Measurements from ENCODE around the gene ZNHIT6. TPM values are rescaled to one million over a fixed set of nuclear protein-coding genes. Genes with fewer than 3 reads are reported as not detected.

Gene ZNHIT6
- total RNA-seq, 3 donors from 2014 or later (not counting 1 experiment from before 2014, with no cell fraction given): 14.4 to 17.3 (median 14.8) TPM

- no peak for ATAC-seq
Observed at GRCh38 chr1:85655315-85655714, 52.9 kb downstream of the ZNHIT6 start.

DNA sequence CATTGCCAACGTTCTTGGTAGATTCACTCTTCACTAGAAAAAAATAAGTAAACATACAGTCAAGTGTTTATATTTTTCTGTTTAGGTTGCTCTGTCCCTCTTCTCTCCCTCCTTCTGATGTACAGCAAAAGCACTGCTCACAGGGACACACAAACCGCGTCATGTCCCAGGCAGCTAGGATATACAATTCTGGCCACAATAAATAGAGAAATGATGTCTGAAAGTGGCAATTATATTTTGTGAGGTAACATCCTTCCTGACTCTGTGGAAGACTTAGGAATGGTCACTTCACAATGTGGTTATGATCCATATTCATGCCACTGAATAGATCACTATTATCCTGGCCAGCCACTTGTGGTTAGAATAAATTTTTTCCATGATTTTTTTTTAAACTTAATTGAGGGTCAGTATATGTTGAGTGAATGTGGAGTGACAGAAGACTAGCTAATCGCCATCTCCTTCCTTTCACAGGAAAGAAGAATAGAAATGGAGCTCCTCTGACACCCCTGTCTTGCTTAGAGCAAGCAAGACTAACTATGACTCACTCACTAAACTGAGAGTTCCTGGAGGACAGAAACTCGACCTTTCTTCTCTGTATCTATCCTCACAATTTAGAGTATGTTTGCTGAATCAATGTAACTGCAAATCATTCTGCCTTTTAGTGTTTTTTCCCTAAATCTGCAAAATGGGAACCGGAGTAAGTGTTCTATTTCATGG is 54.0 kb downstream of the ZNHIT6 start:
- TF ChIP-seq, protein P1, sequence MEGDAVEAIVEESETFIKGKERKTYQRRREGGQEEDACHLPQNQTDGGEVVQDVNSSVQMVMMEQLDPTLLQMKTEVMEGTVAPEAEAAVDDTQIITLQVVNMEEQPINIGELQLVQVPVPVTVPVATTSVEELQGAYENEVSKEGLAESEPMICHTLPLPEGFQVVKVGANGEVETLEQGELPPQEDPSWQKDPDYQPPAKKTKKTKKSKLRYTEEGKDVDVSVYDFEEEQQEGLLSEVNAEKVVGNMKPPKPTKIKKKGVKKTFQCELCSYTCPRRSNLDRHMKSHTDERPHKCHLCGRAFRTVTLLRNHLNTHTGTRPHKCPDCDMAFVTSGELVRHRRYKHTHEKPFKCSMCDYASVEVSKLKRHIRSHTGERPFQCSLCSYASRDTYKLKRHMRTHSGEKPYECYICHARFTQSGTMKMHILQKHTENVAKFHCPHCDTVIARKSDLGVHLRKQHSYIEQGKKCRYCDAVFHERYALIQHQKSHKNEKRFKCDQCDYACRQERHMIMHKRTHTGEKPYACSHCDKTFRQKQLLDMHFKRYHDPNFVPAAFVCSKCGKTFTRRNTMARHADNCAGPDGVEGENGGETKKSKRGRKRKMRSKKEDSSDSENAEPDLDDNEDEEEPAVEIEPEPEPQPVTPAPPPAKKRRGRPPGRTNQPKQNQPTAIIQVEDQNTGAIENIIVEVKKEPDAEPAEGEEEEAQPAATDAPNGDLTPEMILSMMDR (IDR thresholded peaks at IDR 0.05): no peak
- no peaks in the 10 kb centered on the region for H3K27me3 ChIP-seq (ENCODE audit: control insufficient read depth, insufficient read depth, low read length)
- no peak overlapping the region for H3K4me3 ChIP-seq (ENCODE audit: low read length)
- no peaks in the 10 kb centered on the region for H3K4me1 ChIP-seq (ENCODE audit: control insufficient read depth, insufficient read depth, low read length)
- no peaks in the 10 kb centered on the region for H3K9me3 ChIP-seq (ENCODE audit: control insufficient read depth, insufficient read depth, low read length)
- intact Hi-C loops (cut with micrococcal nuclease): no loop called here
- WGBS (ENCODE audit: insufficient coverage): 97% methylated on average over 4 of the region's 6 CpGs
- no peak overlapping the region for H3K27ac ChIP-seq (ENCODE audit: low read length)
- Mint-ChIP-seq H3K4me1 (no peaks in the 10 kb centered on the region), H3K9me3 (no peaks in the 10 kb centered on the region), H3K4me3 (no peak overlapping the region), H3K36me3 (peaks cover 15% of the 10 kb centered on the region), H3K27me3 (ENCODE audit: low read depth in 2 of 2) (no peaks in the 10 kb centered on the region), H3K27ac (no peak overlapping the region)
- ATAC-seq (no peak), DNase-seq (no peak)
- H3K36me3 ChIP-seq (ENCODE audit: control insufficient read depth, insufficient read depth, low read length): peaks cover 14% of the 10 kb centered on the region

More at GRCh38 chr1:85655315-85655714, 52.9 kb downstream of the ZNHIT6 start:
- no peak overlapping the region for H3K27ac ChIP-seq (ENCODE audit: low read length)
- H3K9me3 ChIP-seq (ENCODE audit: control insufficient read depth, insufficient read depth, low read length): no peaks in the 10 kb centered on the region
- H3K4me1 ChIP-seq (ENCODE audit: control insufficient read depth, insufficient read depth, low read length): no peaks in the 10 kb centered on the region
- Mint-ChIP-seq H3K27me3 (ENCODE audit: low read depth in 2 of 2) (no peaks in the 10 kb centered on the region), H3K4me3 (no peak overlapping the region), H3K4me1 (no peaks in the 10 kb centered on the region), H3K9me3 (no peaks in the 10 kb centered on the region), H3K27ac (no peak overlapping the region), H3K36me3 (peaks cover 15% of the 10 kb centered on the region)
- H3K27me3 ChIP-seq (ENCODE audit: control insufficient read depth, insufficient read depth, low read length): no peaks in the 10 kb centered on the region
- TF ChIP-seq, protein P1 (IDR thresholded peaks at IDR 0.05): no peak
- no peak overlapping the region for H3K4me3 ChIP-seq (ENCODE audit: low read length)
- 100% methylated on average over 1 of the region's 1 CpG for WGBS (ENCODE audit: insufficient coverage)
- peaks cover 14% of the 10 kb centered on the region for H3K36me3 ChIP-seq (ENCODE audit: control insufficient read depth, insufficient read depth, low read length)
- no peak for DNase-seq
- intact Hi-C loops (cut with micrococcal nuclease): no loop called here

- H3K27ac Mint-ChIP-seq: no peak overlapping the region
- H3K4me1 Mint-ChIP-seq: no peaks in the 10 kb centered on the region
- ATAC-seq (no peak), DNase-seq (no peak)
- no peaks in the 10 kb centered on the region for H3K4me1 ChIP-seq (ENCODE audit: control insufficient read depth, insufficient read depth, low read length)
- no peak overlapping the region for H3K4me3 Mint-ChIP-seq
- no peaks in the 10 kb centered on the region for H3K9me3 ChIP-seq (ENCODE audit: control insufficient read depth, insufficient read depth, low read length)
- H3K27me3 Mint-ChIP-seq (ENCODE audit: low read depth in 2 of 2): no peaks in the 10 kb centered on the region
- peaks cover 15% of the 10 kb centered on the region for H3K36me3 Mint-ChIP-seq
- no peaks in the 10 kb centered on the region for H3K9me3 Mint-ChIP-seq
- H3K27me3 ChIP-seq (ENCODE audit: control insufficient read depth, insufficient read depth, low read length): no peaks in the 10 kb centered on the region
- intact Hi-C loops (cut with micrococcal nuclease): no loop called here
- WGBS (ENCODE audit: insufficient coverage): 98% methylated on average over 2 of the region's 3 CpGs
- H3K27ac ChIP-seq (ENCODE audit: low read length): no peak overlapping the region
- H3K36me3 ChIP-seq (ENCODE audit: control insufficient read depth, insufficient read depth, low read length): peaks cover 12% of the 10 kb centered on the region
- no peak overlapping the region for H3K4me3 ChIP-seq (ENCODE audit: low read length)
- TF ChIP-seq, protein P1 (IDR thresholded peaks at IDR 0.05): no peak
Observed at GRCh38 chr1:85652327-85652726, 55.9 kb downstream of the ZNHIT6 start.

- Mint-ChIP-seq H3K4me1 (no peaks in the 10 kb centered on the region), H3K27ac (peak overlapping the region in 1 of 2 donors; percentile 17), H3K27me3 (ENCODE audit: low read depth in 2 of 2) (no peaks in the 10 kb centered on the region), H3K4me3 (no peak overlapping the region), H3K36me3 (peaks cover 15% of the 10 kb centered on the region), H3K9me3 (no peaks in the 10 kb centered on the region)
- Histone ChIP-seq H3K4me3 (ENCODE audit: low read length) (no peak overlapping the region), H3K9me3 (ENCODE audit: control insufficient read depth, insufficient read depth, low read length) (no peaks in the 10 kb centered on the region), H3K27ac (ENCODE audit: low read length) (no peak overlapping the region), H3K27me3 (ENCODE audit: control insufficient read depth, insufficient read depth, low read length) (no peaks in the 10 kb centered on the region), H3K4me1 (ENCODE audit: control insufficient read depth, insufficient read depth, low read length) (no peaks in the 10 kb centered on the region), H3K36me3 (ENCODE audit: control insufficient read depth, insufficient read depth, low read length) (peaks cover 12% of the 10 kb centered on the region)
- 100% methylated on average over 1 of the region's 1 CpG for WGBS (ENCODE audit: insufficient coverage)
- ATAC-seq (no peak), DNase-seq (no peak)
- TF ChIP-seq, protein P1 (IDR thresholded peaks at IDR 0.05): no peak
- intact Hi-C loops (cut with micrococcal nuclease): no loop called here
Observed at GRCh38 chr1:85650645-85651044, 57.6 kb downstream of the ZNHIT6 start.

Data from natural killer cell (primary cell).